Mucosa of rectum (tissue), 2 donors: ENCODE data around the gene TFDP2.

Experiments
- H3K27ac ChIP-seq, 2 donors: one replicate each; pipeline ENCODE4 v1.7.0; 2013; ENCODE audit warnings: inconsistent platforms in 2 of 2, low read depth in 2 of 2, low read length in 2 of 2
- H3K27me3 ChIP-seq, 2 donors: one replicate each; pipeline ENCODE4 v1.7.0; 2013; ENCODE audit warnings: low read length in 2 of 2; ENCODE audit not compliant: control insufficient read depth in 2 of 2, insufficient read depth in 2 of 2
- H3K36me3 ChIP-seq, 2 donors: one replicate each; pipeline ENCODE4 v1.7.0; 2013; ENCODE audit warnings: low read length in 2 of 2; ENCODE audit not compliant: control insufficient read depth in 2 of 2, insufficient read depth in 2 of 2
- H3K4me1 ChIP-seq, 2 donors: one replicate each; pipeline ENCODE4 v1.7.0; 2013; ENCODE audit warnings: low read length in 2 of 2, mild to moderate bottlenecking in 1 of 2; ENCODE audit not compliant: control insufficient read depth in 2 of 2, insufficient read depth in 2 of 2
- H3K4me3 ChIP-seq, 2 donors: one replicate each; pipeline ENCODE4 v1.7.0; 2013; ENCODE audit warnings: low read length in 2 of 2
- H3K9ac ChIP-seq, 2 donors: one replicate each; pipeline ENCODE4 v1.7.0; 2013; ENCODE audit warnings: low read length in 2 of 2, low read depth in 1 of 2, mild to moderate bottlenecking in 1 of 2
- H3K9me3 ChIP-seq, 2 donors: one replicate each; pipeline ENCODE4 v1.7.0; 2013; ENCODE audit warnings: low read length in 2 of 2; ENCODE audit not compliant: control insufficient read depth in 2 of 2
- donor health status: healthy.
- donor health status: Normal muscosa, but diverticular disease.

The TFDP2 gene

DNA sequence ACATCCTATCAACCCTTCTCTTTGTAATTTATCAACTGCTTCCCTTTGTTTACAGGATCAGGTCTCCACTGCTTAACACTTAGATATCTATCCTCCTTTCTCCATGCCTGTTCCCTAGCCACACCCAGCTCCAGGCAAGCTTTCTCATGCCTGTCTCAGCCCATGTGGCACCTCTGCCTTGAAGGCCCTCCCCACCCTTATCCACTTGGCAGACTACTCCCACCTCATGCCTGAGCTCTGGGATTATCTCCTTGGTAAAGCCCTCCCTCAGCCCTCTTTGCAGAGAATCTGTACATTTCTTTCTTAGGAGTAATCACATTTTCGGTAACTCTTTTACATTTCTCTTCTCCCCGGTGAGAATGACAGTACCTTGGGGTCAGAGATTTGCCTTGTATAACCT lies 176.9 kb downstream of the TFDP2 start:
- no peak overlapping the region for H3K9ac ChIP-seq
- no peak overlapping the region for H3K4me3 ChIP-seq
- H3K4me1 ChIP-seq, result no peaks in the 10 kb centered on the region
- H3K27me3 ChIP-seq, result no peaks in the 10 kb centered on the region
- H3K36me3 ChIP-seq, result peaks cover 2 to 7% of the 10 kb centered on the region in 2 donors
- H3K9me3 ChIP-seq, result no peaks in the 10 kb centered on the region
- no peak overlapping the region for H3K27ac ChIP-seq

DNA sequence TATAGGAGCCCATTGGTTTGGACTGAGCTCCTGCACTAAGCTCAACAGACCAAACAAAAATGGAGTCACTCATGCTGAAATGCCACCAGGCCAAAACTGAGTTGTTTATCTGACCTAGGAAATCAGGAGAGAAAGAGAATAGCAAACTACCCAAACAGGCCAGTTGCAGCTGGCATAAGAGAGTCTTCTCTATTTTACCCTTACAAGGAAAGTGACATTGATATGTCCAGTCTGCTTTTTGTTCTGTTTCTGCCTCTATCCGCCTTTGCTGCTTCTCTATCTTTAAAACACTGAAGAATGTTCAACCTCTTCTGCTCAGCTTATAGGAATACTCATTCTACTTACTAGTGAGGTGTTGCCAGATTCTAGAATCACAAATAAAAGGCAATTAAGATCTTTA lies 177.8 kb downstream of the TFDP2 start:
- Histone ChIP-seq H3K27ac (no peak overlapping the region), H3K27me3 (no peaks in the 10 kb centered on the region), H3K9me3 (no peaks in the 10 kb centered on the region), H3K36me3 (peaks cover 2 to 6% of the 10 kb centered on the region in 2 donors), H3K9ac (no peak overlapping the region), H3K4me3 (no peak overlapping the region), H3K4me1 (no peaks in the 10 kb centered on the region)

DNA sequence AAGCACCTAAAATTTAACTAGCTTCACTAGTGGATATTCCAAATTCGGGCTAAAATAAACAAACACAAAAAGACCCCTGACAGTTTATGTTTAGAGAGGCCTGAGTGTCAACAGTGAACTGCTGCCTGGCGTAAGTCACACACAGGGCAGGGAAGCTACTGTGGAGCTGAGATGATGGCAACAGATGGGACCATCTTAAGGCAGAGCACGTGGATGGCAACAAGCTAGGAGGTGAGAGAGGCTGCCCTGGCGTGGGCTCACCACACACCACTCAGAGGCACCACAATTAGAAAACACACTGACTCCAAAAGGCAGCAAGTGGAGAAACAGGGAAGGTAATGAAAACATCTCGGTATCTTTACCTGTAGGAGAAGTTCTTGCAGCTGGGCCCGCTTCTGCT lies 179.6 kb downstream of the TFDP2 start:
- no peak overlapping the region for H3K9ac ChIP-seq
- H3K4me3 ChIP-seq, result no peak overlapping the region
- no peak overlapping the region for H3K27ac ChIP-seq
- no peaks in the 10 kb centered on the region for H3K4me1 ChIP-seq
- H3K36me3 ChIP-seq, result peaks cover 0 to 3% of the 10 kb centered on the region in 2 donors
- H3K9me3 ChIP-seq, result no peaks in the 10 kb centered on the region
- H3K27me3 ChIP-seq, result no peaks in the 10 kb centered on the region

DNA sequence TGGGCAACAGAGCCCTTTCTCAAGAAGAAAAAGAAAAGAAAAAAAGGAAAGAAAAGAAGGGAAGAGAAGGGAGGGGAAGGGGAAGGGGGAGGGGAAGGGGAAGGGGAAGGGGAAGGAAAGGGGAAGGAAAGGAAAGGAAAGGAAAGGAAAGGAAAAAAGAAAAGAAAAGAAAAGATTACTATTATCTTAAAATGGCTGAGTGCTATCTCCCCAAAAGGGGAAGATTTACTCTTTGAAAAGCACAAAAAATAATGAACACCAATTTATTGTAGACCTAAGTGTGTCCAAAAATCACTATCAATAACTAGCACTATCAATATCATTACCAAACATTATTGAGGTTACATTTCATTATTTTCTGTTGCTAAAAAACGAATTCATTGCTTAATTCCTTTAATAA lies 183.9 kb downstream of the TFDP2 start:
- H3K9me3 ChIP-seq, result no peaks in the 10 kb centered on the region

DNA sequence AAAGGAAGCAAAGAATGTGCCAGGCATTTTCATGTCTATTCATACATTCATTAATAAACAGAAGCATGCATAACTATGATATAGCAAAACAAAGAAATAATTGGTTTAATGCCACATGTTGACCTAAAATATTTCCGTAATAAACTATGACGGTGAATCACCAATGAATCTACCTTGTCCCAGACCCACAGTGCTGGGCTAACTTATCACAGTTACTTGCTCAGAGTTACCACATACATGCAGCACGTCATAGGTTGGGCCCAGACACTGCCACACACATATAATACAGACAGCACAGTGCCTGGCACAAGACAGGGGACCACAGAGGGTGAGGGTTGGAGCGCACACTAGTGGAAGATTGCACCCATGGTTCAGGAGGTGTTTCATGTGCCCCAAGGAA lies 186.0 kb downstream of the TFDP2 start:
- Histone ChIP-seq H3K36me3 (peaks cover 13 to 17% of the 10 kb centered on the region in 2 donors), H3K27me3 (no peaks in the 10 kb centered on the region), H3K27ac (no peak overlapping the region), H3K9ac (no peak overlapping the region), H3K4me3 (no peak overlapping the region), H3K4me1 (no peaks in the 10 kb centered on the region), H3K9me3 (no peaks in the 10 kb centered on the region)

More for the DNA sequence above, 183.9 kb downstream of the TFDP2 start:
- Histone ChIP-seq H3K4me3 (no peak overlapping the region), H3K27me3 (no peaks in the 10 kb centered on the region), H3K36me3 (peaks cover 4 to 10% of the 10 kb centered on the region in 2 donors), H3K4me1 (no peaks in the 10 kb centered on the region), H3K27ac (no peak overlapping the region), H3K9ac (no peak overlapping the region)

DNA sequence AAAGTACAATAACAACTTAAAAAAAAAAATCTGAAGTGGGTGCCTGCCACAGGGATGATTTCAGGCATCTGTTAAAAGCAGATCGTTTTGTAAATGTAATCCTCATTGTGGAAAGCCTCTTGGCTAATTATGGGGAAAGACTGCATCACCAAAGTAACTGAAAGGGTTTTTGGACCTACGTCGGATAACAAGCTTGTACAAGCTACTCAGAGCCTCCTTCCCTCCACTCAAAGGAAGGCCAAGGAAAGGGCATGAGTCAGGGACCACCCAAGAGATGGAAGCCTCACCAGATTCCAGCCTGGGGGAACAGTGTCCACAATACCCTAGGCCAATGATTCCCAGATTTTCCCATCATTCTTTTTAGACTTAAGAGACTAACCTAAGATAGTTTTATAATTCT lies 188.6 kb downstream of the TFDP2 start:
- Histone ChIP-seq H3K27ac (no peak overlapping the region), H3K4me1 (no peaks in the 10 kb centered on the region), H3K9ac (no peak overlapping the region), H3K27me3 (no peaks in the 10 kb centered on the region), H3K36me3 (peaks cover 18 to 20% of the 10 kb centered on the region in 2 donors), H3K4me3 (no peak overlapping the region), H3K9me3 (no peaks in the 10 kb centered on the region)

DNA sequence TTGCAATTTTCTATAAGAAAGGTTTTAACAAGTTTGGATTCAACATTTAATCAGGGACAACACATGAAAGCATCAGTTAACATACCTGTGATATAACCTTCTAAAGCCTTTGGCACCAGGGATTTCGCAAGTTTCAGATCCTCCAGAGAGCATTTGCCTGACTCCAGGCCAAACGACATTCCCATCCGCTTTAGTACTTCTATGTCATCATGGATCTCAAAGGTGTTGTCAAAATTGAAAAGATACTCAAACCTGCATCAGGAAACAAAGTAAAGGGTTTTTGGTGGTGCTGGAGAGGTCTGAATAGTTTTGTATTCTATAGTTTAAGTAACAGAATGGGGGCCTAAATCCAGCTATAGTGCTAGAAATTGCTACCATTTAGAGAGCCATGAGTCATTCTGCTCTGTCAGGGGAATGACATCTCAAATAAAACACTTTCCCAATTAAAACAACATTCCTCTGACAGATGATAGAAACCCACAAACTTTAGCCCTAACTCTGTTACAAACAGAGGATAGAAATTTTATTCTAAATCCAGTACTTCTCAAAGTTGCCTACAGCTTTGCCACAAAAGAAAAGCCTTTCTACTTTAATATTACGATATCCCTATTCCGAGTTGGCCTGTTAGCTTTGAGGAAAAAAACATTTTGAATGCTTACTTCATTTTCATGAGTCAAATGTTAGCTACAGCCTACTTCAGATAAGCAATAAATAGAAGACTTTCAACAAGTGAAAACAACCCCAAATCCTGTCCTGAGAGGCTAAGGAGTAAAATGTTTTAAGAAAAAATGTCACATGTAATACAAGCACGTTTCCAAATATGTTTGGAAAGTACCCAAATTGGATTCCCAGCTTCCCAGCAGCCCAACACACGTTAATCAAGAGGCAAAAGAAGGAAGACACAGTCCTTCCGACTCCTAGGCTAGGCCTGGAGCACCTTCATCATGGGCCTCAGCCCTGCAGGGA lies 189.5 kb downstream of the TFDP2 start:
- Histone ChIP-seq H3K9ac (no peak overlapping the region), H3K4me3 (no peak overlapping the region), H3K4me1 (no peaks in the 10 kb centered on the region), H3K27me3 (no peaks in the 10 kb centered on the region), H3K36me3 (peaks cover 18 to 20% of the 10 kb centered on the region in 2 donors), H3K9me3 (no peaks in the 10 kb centered on the region), H3K27ac (peak overlapping the region in 1 of 2 donors; percentile 33)

DNA sequence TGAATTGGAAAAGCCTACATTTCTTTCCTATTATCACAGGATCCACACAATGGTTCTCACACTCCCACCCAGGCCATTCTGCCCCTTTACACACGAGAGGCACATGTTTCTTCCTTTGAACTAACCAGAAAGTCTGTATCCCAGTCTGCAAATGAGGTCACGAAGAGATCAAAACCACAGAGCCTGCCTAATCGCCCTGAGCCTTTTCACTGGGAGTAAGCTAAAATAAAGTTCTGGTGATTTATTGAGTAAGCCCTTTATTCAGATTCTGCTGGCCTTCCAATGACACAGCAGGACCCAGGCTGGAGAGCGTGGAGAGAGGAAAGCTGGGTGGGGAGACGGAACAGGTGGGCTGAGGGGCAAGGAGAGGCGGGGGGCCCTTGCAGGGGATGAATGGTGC lies 194.2 kb downstream of the TFDP2 start:
- Histone ChIP-seq H3K27me3 (no peaks in the 10 kb centered on the region), H3K4me1 (peaks cover 4 to 11% of the 10 kb centered on the region in 2 donors), H3K4me3 (no peak overlapping the region), H3K36me3 (peaks cover 14 to 16% of the 10 kb centered on the region in 2 donors), H3K9me3 (no peaks in the 10 kb centered on the region), H3K9ac (no peak overlapping the region), H3K27ac (no peak overlapping the region)

DNA sequence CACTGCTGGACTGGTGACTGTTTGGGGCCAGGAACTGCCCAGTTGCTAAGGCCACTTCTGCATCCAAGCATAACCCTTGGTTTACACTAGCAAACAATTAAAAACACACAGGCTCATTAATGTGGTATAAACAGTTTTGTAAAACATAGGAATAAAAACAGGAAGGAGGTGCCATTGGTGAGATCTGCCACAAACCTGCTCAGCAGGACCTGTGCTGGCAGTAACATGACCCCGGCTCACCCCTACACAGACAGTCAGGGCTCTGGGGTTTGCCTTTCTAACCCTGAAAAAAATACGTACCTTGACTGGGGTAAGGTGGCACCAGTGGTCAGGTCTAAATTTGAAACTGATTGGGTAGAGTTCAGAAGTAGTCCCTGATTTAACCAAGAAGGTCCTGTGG lies 196.7 kb downstream of the TFDP2 start:
- Histone ChIP-seq H3K27me3 (no peaks in the 10 kb centered on the region), H3K9ac (no peak overlapping the region), H3K4me1 (peaks cover 4 to 11% of the 10 kb centered on the region in 2 donors), H3K9me3 (no peaks in the 10 kb centered on the region), H3K27ac (no peak overlapping the region), H3K36me3 (peaks cover 4 to 5% of the 10 kb centered on the region in 2 donors), H3K4me3 (no peak overlapping the region)

DNA sequence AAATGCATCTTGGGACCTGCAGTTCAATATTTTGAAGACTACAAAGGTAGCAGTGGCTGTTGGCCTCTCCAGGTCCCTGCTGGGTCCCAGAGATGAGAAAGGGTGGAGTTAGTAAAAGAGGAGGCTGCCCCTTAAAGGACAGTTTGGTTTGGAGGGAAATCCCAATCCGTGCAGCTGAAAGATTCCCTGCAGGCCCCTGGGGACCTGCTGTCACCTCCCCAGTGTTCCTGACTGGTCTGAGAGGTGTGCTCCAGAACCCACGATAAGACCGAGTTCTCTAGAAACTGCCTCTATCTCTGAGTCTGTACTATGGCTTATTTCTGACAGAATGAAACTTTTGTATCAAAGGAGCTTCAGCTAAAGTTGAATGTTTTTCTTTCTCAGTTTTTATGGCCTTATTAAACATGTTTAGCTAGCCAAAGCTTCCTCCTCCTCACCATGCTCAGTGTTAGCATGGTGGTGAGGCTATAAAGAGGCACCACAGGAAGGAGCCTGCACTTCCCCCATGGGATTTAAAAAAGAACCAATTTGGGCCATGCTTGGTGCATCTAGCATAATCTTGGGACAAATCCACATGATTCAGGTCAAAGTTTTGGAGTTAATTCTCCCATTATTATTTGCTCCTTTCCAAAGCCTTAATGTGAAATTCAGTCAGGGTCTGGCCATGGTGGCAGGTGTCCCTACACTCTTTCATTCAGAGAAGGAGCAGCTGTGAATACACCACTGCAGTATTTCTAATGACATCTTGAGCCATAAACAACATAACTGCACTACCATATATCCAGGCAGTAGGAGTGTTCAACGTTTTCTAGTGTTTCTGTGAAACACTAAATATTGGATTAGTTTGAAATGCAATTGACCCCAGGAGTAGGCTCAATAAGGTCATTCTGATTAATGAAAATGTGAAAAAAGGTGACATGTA lies 198.5 kb downstream of the TFDP2 start:
- H3K9ac ChIP-seq, result no peak overlapping the region

More for the DNA sequence above, 198.5 kb downstream of the TFDP2 start:
- H3K27me3 ChIP-seq, result no peaks in the 10 kb centered on the region
- H3K27ac ChIP-seq, result no peak overlapping the region
- no peaks in the 10 kb centered on the region for H3K9me3 ChIP-seq
- peaks cover 0 to 3% of the 10 kb centered on the region in 2 donors for H3K36me3 ChIP-seq
- H3K4me1 ChIP-seq, result peaks cover 4 to 11% of the 10 kb centered on the region in 2 donors
- H3K4me3 ChIP-seq, result peak overlapping the region in 1 of 2 donors; percentile 16
